ENCODE results near the gene LSM7.

LSM7 gene

GRCh38 chr19:2345794-2346663, 17.6 kb upstream of the LSM7 start:
- DNase-seq (ENCODE audit: insufficient read length, low spot score) (no peak), FAIRE-seq (no peak)
- no peak for TF ChIP-seq POLR2A (IDR thresholded peaks at IDR 0.05; ENCODE audit: low read depth, low read length)

DNA sequence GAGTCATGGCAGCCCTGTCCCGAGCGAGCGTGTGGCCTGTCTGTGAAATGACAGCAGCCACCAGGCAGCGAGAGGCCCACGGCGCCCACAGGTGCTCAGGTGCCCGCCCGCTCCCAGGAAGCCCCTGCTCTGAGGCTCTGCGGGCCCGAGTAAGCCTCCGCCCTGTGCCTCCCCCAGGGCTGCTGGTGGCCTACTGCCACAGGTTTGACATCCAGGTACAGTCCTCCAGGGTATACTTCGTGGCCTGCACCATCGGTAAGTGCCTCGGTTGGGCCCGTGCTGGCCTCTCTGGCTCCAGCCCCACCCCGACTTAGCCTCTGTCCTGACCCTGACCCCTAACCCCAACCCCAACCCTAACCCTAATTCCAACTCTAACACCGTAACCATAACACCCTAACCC, 16.7 kb upstream of the LSM7 start:
- DNase-seq (ENCODE audit: insufficient read length, low spot score): no peak
- TF ChIP-seq POLR2A (IDR thresholded peaks at IDR 0.05; ENCODE audit: low read depth, low read length): no peak
- FAIRE-seq: no peak

- no peak for TF ChIP-seq POLR2A (IDR thresholded peaks at IDR 0.05; ENCODE audit: low read depth, low read length)
- FAIRE-seq: no peak
- no peak for DNase-seq (ENCODE audit: insufficient read length, low spot score)
Observed at GRCh38 chr19:2344381-2344870, 16.0 kb upstream of the LSM7 start.

DNA sequence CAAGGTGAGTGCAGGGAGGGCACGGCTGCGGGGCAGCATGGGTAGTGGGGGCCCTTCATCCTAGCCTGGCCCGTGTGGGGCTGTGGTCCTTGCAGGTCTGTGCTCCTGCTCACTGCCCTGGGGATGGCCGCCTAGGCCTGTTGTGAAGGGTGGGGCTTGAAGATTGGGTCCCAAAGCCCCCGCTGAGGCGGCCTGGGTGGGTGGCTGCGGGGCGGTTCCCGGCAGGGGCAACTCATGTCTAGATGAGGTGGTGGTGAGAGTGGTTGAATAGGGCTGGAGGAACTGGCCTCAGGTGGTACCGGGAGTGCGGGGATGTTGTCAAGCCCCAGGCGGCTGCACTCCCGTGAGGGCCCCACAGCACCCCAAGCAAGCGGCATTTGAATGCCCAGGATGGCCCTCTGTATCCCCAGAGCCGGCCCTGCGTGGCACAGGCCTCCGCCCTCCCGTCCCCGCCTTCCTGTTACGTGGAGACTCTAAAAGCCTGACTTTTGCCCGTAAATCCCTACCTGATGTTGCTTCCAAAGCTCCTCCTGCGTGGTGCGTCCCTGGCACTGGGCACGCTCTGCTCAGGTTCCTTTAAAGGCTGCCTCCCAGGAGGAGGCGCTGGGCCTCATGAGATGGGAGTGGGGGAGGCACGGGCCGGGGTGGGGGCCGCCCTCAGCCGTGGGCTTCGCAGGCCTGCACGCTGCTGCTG, 15.1 kb upstream of the LSM7 start:
- FAIRE-seq (no peak), DNase-seq (ENCODE audit: insufficient read length, low spot score) (no peak)
- TF ChIP-seq POLR2A (IDR thresholded peaks at IDR 0.05; ENCODE audit: low read depth, low read length): no peak

DNA sequence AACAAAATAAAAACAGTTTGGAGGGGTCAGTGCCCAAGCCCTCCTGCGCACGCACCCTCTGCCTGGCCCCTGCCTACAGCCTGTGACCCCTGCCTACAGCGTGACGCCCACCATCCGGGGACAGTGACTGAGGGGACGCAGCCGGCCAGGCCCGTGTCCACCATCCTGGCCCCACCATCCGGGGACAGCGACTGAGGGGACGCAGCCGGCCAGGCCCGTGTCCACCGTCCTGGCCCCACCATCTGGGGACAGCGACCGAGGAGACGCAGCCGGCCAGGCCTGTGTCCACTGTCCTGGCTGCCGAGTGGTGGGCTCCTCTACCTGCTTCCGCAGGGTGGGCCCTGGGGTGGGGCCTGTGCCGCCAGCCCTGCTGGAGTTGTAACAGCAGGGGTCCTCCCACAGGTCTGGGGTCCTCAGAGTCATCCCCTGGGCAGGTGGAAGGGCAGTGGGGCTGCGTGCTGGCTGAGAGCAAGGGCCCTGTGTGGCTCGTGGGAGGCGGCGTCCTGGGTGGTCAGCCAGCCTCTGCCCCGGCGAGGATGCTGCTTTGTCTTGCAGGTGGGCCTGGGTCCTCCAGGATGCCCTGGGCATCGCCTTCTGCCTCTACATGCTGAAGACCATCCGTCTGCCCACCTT, 14.4 kb upstream of the LSM7 start:
- FAIRE-seq (no peak), DNase-seq (ENCODE audit: insufficient read length, low spot score) (no peak)
- no peak for TF ChIP-seq POLR2A (IDR thresholded peaks at IDR 0.05; ENCODE audit: low read depth, low read length)

- FAIRE-seq (no peak), DNase-seq (ENCODE audit: insufficient read length, low spot score) (no peak)
- no peak for TF ChIP-seq POLR2A (IDR thresholded peaks at IDR 0.05; ENCODE audit: low read depth, low read length)
Observed at GRCh38 chr19:2341982-2342381, 13.6 kb upstream of the LSM7 start.

- TF ChIP-seq POLR2A (IDR thresholded peaks at IDR 0.05; ENCODE audit: low read depth, low read length): no peak
- FAIRE-seq: no peak
- no peak for DNase-seq (ENCODE audit: insufficient read length, low spot score)
Observed at GRCh38 chr19:2341244-2341751, 12.9 kb upstream of the LSM7 start.

DNA sequence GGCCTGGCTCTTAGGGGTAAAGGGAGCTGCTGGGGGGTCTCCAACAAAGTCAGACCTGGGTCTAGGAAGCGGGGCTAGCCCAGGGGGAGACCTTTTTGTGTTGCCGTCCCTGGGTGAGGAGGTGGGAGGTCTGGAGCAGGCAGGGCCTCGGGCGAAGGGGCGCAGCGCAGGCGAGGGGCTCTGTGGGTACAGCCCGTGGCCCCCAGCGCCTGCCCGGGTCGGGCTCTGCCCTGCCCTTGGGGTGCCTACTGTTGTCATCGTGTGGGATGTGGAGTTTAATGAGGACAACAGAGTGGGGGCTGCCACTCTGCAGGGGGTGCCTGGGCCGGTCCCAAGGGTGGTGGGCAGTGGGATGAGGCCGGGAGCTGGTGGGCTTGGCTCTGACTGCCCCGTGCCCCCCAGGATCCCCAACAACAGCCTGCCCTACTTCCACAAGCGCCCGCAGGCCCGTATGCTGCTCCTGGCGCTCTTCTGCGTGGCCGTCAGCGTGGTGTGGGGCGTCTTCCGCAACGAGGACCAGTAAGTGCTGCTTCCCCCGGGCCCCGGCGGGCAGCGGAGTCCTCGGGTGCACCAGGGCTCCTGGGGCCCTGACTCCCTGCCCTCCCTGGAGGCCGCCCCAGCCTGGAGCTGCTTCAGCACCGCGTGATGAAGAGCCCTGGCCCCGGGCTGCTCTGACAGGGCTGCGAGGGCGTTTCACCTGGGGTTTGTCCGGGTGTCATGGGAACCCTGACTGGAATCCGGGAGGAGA, 12.3 kb upstream of the LSM7 start:
- no peak for TF ChIP-seq POLR2A (IDR thresholded peaks at IDR 0.05; ENCODE audit: low read depth, low read length)
- no peak for DNase-seq (ENCODE audit: insufficient read length, low spot score)
- FAIRE-seq: no peak

DNA sequence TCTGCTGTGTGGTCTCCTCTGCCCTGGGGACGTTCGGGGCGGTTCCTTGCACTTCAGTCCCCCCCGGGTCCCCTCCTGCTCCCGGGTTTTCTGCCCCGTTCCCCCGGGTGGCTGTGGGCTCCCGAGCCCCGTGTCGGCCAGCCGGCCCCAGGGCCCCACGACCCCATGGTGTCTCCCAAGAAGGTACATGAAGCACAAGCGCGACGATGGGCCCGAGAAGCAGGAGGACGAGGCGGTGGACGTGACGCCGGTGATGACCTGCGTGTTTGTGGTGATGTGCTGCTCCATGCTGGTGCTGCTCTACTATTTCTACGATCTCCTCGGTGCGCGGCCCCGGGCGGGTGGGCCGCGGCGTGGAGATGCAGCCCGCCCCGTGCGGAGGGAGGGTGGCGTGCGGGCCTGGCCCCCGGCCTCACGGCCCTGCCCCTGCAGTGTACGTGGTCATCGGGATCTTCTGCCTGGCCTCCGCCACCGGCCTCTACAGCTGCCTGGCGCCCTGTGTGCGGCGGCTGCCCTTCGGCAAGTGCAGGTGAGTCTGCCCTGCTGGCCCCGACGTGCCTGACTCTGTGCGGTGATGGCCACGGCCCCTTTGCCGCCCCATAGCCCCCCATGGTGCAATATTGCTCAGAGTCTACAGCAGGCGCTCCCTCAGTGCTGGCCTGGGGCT, 11.4 kb upstream of the LSM7 start:
- DNase-seq (ENCODE audit: insufficient read length, low spot score) (no peak), FAIRE-seq (no peak)
- TF ChIP-seq POLR2A (IDR thresholded peaks at IDR 0.05; ENCODE audit: low read depth, low read length): no peak

- FAIRE-seq (no peak), DNase-seq (ENCODE audit: insufficient read length, low spot score) (no peak)
- TF ChIP-seq POLR2A (IDR thresholded peaks at IDR 0.05; ENCODE audit: low read depth, low read length): no peak
Observed at GRCh38 chr19:2338751-2339643, 10.6 kb upstream of the LSM7 start.

DNA sequence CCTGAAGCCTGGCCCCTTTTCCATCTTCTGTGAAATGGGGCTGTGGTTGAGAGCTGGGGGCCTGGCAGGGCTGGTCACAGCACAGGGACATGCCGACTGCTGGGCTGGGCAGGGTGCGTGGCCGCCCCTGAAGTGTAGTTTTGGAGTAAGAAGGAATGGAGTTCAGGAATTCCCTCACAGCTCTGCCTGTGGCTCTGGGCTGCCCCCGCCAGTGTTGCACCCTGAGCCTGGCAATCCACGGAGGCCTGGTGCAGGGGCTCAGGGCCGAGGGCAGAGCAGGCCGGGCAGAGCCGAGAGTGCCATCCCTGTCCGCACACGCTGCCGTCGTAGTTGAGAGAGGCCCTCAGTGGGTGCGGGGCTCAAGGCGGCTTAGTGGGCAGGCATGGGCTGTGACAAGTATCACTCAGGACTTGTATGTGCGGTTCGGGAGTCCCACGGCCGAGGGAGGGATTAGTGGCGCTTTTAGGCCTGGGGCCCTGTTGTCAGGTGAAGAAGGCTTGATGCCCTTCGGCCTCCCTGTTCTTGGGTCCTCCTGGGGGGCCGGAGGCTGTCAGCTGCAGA, 9.7 kb upstream of the LSM7 start:
- DNase-seq (ENCODE audit: insufficient read length, low spot score): no peak
- no peak for TF ChIP-seq POLR2A (IDR thresholded peaks at IDR 0.05; ENCODE audit: low read depth, low read length)
- FAIRE-seq: no peak

- DNase-seq (ENCODE audit: insufficient read length, low spot score) (no peak), FAIRE-seq (no peak)
- no peak for TF ChIP-seq POLR2A (IDR thresholded peaks at IDR 0.05; ENCODE audit: low read depth, low read length)
Observed at GRCh38 chr19:2337329-2337707, 8.9 kb upstream of the LSM7 start.

Data from H54 (cell line).